ENCODE results near the gene KIF6.

The KIF6 gene

GRCh38 chr6:39468385-39468784 is 256.8 kb downstream of the KIF6 start:
- no peak overlapping the region for H3K4me3 ChIP-seq (ENCODE audit: low read depth, low read length)
- no peak for TF ChIP-seq CTCF (IDR thresholded peaks at IDR 0.05; ENCODE audit: low read depth, low read length)
- in situ Hi-C loops (cut with HindIII; ENCODE audit: low sequenced_read_pairs) = no loop called here
- DNase-seq (ENCODE audit: low read depth, low spot score) = no peak

- in situ Hi-C loops (cut with HindIII; ENCODE audit: low sequenced_read_pairs) = no loop called here
- TF ChIP-seq CTCF (IDR thresholded peaks at IDR 0.05; ENCODE audit: low read depth, low read length) = no peak
- H3K4me3 ChIP-seq (ENCODE audit: low read depth, low read length) = no peak overlapping the region
- DNase-seq (ENCODE audit: low read depth, low spot score) = no peak
These were observed 258.6 kb downstream of the KIF6 start for GRCh38 chr6:39466631-39467030.

- DNase-seq (ENCODE audit: low read depth, low spot score) = no peak
- no peak for TF ChIP-seq CTCF (IDR thresholded peaks at IDR 0.05; ENCODE audit: low read depth, low read length)
- H3K4me3 ChIP-seq (ENCODE audit: low read depth, low read length) = no peak overlapping the region
- in situ Hi-C loops (cut with HindIII; ENCODE audit: low sequenced_read_pairs) = no loop called here
These were observed 259.7 kb downstream of the KIF6 start for GRCh38 chr6:39465539-39465938.

- in situ Hi-C loops (cut with HindIII; ENCODE audit: low sequenced_read_pairs) = no loop called here
- DNase-seq (ENCODE audit: low read depth, low spot score) = no peak
- no peak overlapping the region for H3K4me3 ChIP-seq (ENCODE audit: low read depth, low read length)
- TF ChIP-seq CTCF (IDR thresholded peaks at IDR 0.05; ENCODE audit: low read depth, low read length) = no peak
These were observed 261.1 kb downstream of the KIF6 start for GRCh38 chr6:39464067-39464466.

- no peak for DNase-seq (ENCODE audit: low read depth, low spot score)
- in situ Hi-C loops (cut with HindIII; ENCODE audit: low sequenced_read_pairs) = no loop called here
- no peak for TF ChIP-seq CTCF (IDR thresholded peaks at IDR 0.05; ENCODE audit: low read depth, low read length)
- H3K4me3 ChIP-seq (ENCODE audit: low read depth, low read length) = no peak overlapping the region
These were observed 271.2 kb downstream of the KIF6 start for GRCh38 chr6:39453956-39454524.

- no peak overlapping the region for H3K4me3 ChIP-seq (ENCODE audit: low read depth, low read length)
- DNase-seq (ENCODE audit: low read depth, low spot score) = peak; percentile 18
- in situ Hi-C loops (cut with HindIII; ENCODE audit: low sequenced_read_pairs) = no loop called here
- no peak for TF ChIP-seq CTCF (IDR thresholded peaks at IDR 0.05; ENCODE audit: low read depth, low read length)
These were observed 272.0 kb downstream of the KIF6 start for GRCh38 chr6:39453241-39453640.

Data from astrocyte of the spinal cord (primary cell).